HCT116 (cell line): Measurements from ENCODE around the gene IQCM. TPM values are rescaled to one million over a fixed set of nuclear protein-coding genes. Genes with fewer than 3 reads are reported as not detected.

Experiments
- ATAC-seq: fragments of 200-7000 bp; cut with Tn5 transposase; 2 replicates; pipeline ENCODE4 v1.9.1; 2020; ENCODE audit warnings: mild to moderate bottlenecking, moderate library complexity
- BruUV-seq: library from RNA; stranded (reverse); fragments of 400-500 nt; replicated peaks from 2 replicates; lab custom pipeline; 2021; lab: Mats Ljungman, UMichigan
- CTCF ChIA-PET: fragments of 300-600 bp; sonication (Branson Sonifier 250); formaldehyde crosslinking; loops from one replicate; lab custom pipeline; 2021; ENCODE audit warnings: antibody characterized with exemption; lab: Charles Lee
- POLR2A ChIA-PET: fragments of 300-600, 350-600 bp; sonication (Branson Sonifier 250); formaldehyde crosslinking; loops from one replicate; lab custom pipeline; 2021; ENCODE audit warnings: antibody characterized with exemption; lab: Charles Lee
- RAD21 ChIA-PET, 2 experiments: fragments of 300-600 bp; sonication (Branson Sonifier 250); formaldehyde crosslinking; loops; one replicate each; lab custom pipeline; 2023; ENCODE audit warnings: low total read pairs in 2 of 2; ENCODE audit not compliant: uncharacterized antibody in 2 of 2, unreplicated experiment in 2 of 2, low non-redundant PET in 1 of 2; lab: Charles Lee
- DNase-seq: peaks from one replicate; pipeline ENCODE4 v3.0.0-alpha.2; 2010; ENCODE audit warnings: low read depth, low spot score
- H2AFZ ChIP-seq: fragments of 200-600 bp; shearing (Covaris generic), sonication (generic); 2 replicates; pipeline ENCODE4 v1.6.1; 2017; ENCODE audit warnings: low read depth, mixed run types, mixed read lengths, antibody characterized with exemption, low read length; ENCODE audit not compliant: poor library complexity, severe bottlenecking
- H3K27ac ChIP-seq: 2 replicates; pipeline ENCODE4 v1.5.1; 2012; ENCODE audit warnings: low read depth, low read length
- H3K27me3 ChIP-seq: fragments of 200-600 bp; sonication (generic); 2 replicates; pipeline ENCODE4 v1.6.1; 2016; ENCODE audit warnings: mixed run types, low read length, mixed read lengths; ENCODE audit not compliant: insufficient read depth
- H3K36me3 ChIP-seq, 2 experiments: fragments of 200-500 bp in 1 of 2; fragments of 200-600 bp in 1 of 2; sonication (Bioruptor generic) in 1 of 2; sonication (generic) in 1 of 2; 2 replicates each; pipeline versions ENCODE4 v1.5.1 to v1.6.1; 2014 to 2016; ENCODE audit warnings: low read length in 2 of 2, inconsistent platforms in 1 of 2, mixed read lengths in 1 of 2, mixed run types in 1 of 2; ENCODE audit not compliant: insufficient read depth in 2 of 2, control insufficient read depth in 1 of 2
- H3K4me1 ChIP-seq, 2 experiments: fragments of 200-600 bp in 1 of 2; sonication (generic) in 1 of 2; 2 replicates each; pipeline versions ENCODE4 v1.5.1 to v1.6.1; 2012 to 2017; ENCODE audit warnings: low read length in 2 of 2, inconsistent platforms in 1 of 2, mild to moderate bottlenecking in 1 of 2, mixed read lengths in 1 of 2, mixed run types in 1 of 2, moderate library complexity in 1 of 2; ENCODE audit not compliant: insufficient read depth in 2 of 2, control insufficient read depth in 1 of 2
- H3K4me2 ChIP-seq: fragments of 200-600 bp; sonication (generic); 2 replicates; pipeline ENCODE4 v1.6.1; 2017; ENCODE audit warnings: mixed run types, low read length, mixed read lengths
- H3K4me3 ChIP-seq, 2 experiments: fragments of 200-600 bp in 1 of 2; sonication (generic) in 1 of 2; replicated peaks in 1 of 2; 2 replicates each; pipeline ENCODE4 v1.5.1; 2011 to 2016; ENCODE audit warnings: low read length in 2 of 2, control low read depth in 1 of 2, low read depth in 1 of 2, mild to moderate bottlenecking in 1 of 2, mixed read lengths in 1 of 2, mixed run types in 1 of 2
- H3K79me2 ChIP-seq: fragments of 200-600 bp; sonication (generic); 2 replicates; pipeline ENCODE4 v1.6.1; 2017; ENCODE audit warnings: mild to moderate bottlenecking, mixed run types, low read length, moderate library complexity, mixed read lengths; ENCODE audit not compliant: insufficient read depth
- H3K9ac ChIP-seq: fragments of 200-600 bp; sonication (generic); 2 replicates; pipeline ENCODE4 v1.6.1; 2016; ENCODE audit warnings: low read length, mixed read lengths
- H3K9me2 ChIP-seq: fragments of 200-600 bp; sonication (generic), shearing (Covaris generic); 2 replicates; pipeline ENCODE4 v1.6.1; 2017; ENCODE audit warnings: mixed run types, mild to moderate bottlenecking, moderate library complexity; ENCODE audit not compliant: insufficient read depth
- H3K9me3 ChIP-seq, 2 experiments: fragments of 200-500 bp in 1 of 2; fragments of 200-600 bp in 1 of 2; sonication (Bioruptor generic) in 1 of 2; sonication (generic) in 1 of 2; 2 replicates each; pipeline ENCODE4 v1.6.1; 2014 to 2017; ENCODE audit warnings: low read length in 2 of 2, mixed read lengths in 2 of 2, inconsistent platforms in 1 of 2, low read depth in 1 of 2, mild to moderate bottlenecking in 1 of 2, mixed run types in 1 of 2, moderate library complexity in 1 of 2; ENCODE audit not compliant: control insufficient read depth in 1 of 2, insufficient read depth in 1 of 2
- H4K20me1 ChIP-seq: fragments of 200-600 bp; sonication (generic), shearing (Covaris generic); 2 replicates; pipeline ENCODE4 v1.6.1; 2017; ENCODE audit warnings: mixed run types, mild to moderate bottlenecking, moderate library complexity; ENCODE audit not compliant: insufficient read depth
- CEBPB ChIP-seq: IDR thresholded peaks from 2 replicates; pipeline ENCODE4 v1.6.1; 2012; ENCODE audit warnings: low read depth
- CTCF ChIP-seq, 3 experiments: fragments of 200-600 bp in 1 of 3; sonication (generic) in 1 of 3; IDR thresholded peaks in 2 of 3; conservative IDR thresholded peaks in 1 of 3; 2 replicates each; pipeline ENCODE4 v1.5.1; 2012 to 2017; ENCODE audit warnings: low read depth in 2 of 3, low read length in 2 of 3, antibody characterized with exemption in 1 of 3, borderline replicate concordance in 1 of 3, control low read depth in 1 of 3, mild to moderate bottlenecking in 1 of 3, mixed read lengths in 1 of 3, mixed run types in 1 of 3, moderate library complexity in 1 of 3; ENCODE audit not compliant: insufficient read depth in 1 of 3
- EZH2 ChIP-seq: fragments of 200-600 bp; sonication (generic); IDR thresholded peaks from 2 replicates; pipeline ENCODE4 v1.6.1; 2017; ENCODE audit warnings: antibody characterized with exemption, mixed run types
- POLR2AphosphoS5 ChIP-seq: IDR thresholded peaks from 2 replicates; pipeline ENCODE4 v1.6.1; 2011; ENCODE audit warnings: mild to moderate bottlenecking, low read depth, low read length, moderate library complexity
- SIN3A ChIP-seq: IDR thresholded peaks from 2 replicates; pipeline ENCODE4 v1.6.1; 2012; ENCODE audit warnings: low read depth
- TCF7L2 ChIP-seq: IDR thresholded peaks from 2 replicates; pipeline ENCODE4 v1.7.0; 2011; ENCODE audit warnings: borderline replicate concordance, inconsistent platforms; ENCODE audit not compliant: insufficient read depth, insufficient read length; ENCODE audit errors: extremely low read depth
- ZBTB33 ChIP-seq: IDR thresholded peaks from 2 replicates; pipeline ENCODE4 v1.6.1; 2011; ENCODE audit warnings: mild to moderate bottlenecking, low read length, moderate library complexity; ENCODE audit not compliant: insufficient replicate concordance; ENCODE audit errors: extremely low read depth
- ZNF274 ChIP-seq: fragments of 200-500 bp; sonication (Bioruptor generic); IDR thresholded peaks from 2 replicates; pipeline ENCODE4 v1.6.1; 2014; ENCODE audit warnings: mild to moderate bottlenecking, low read depth, low read length, inconsistent platforms
- intact Hi-C: fragments of 100-400 bp; cut with micrococcal nuclease; formaldehyde crosslinking; loops from 2 replicates; pipeline ENCODE4 v1.10.0; 2022
- total RNA-seq: library from RNA; stranded (reverse); gene quantifications from one replicate; pipeline ENCODE4 v1.2.1, GENCODE V29; 2021; ENCODE audit not compliant: unreplicated experiment

The IQCM gene
- total RNA-seq, 1 experiment from 2014 or later: 0.20 TPM

DNA sequence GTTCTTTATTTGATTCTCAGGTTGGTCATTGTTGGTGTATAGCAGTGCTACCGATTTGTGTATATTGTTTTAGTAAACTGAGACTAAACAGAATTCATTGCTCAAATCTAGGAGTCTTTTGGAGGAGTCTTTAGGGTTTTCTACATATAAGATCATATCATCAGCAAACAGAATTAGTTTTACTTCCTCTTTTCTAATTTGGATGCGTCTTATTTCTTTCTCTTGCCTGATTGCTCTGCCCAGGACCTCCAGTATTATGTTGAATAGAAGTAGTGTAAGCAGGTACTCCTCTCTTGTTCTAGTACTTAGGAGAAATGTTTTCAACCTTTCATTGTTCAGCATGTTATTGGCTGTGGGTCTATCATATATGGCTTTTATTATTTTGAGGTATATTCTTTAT is 92.6 kb downstream of the IQCM start:
- Histone ChIP-seq H3K9ac (no peak overlapping the region), H3K4me1 (no peaks in the 10 kb centered on the region), H3K4me2 (no peak overlapping the region), H2AFZ (no peak overlapping the region), H3K27me3 (no peaks in the 10 kb centered on the region), H3K9me3 (no peaks in the 10 kb centered on the region), H3K36me3 (no peaks in the 10 kb centered on the region), H3K79me2 (no peaks in the 10 kb centered on the region), H3K27ac (no peak overlapping the region), H3K4me3 (no peak overlapping the region), H4K20me1 (no peaks in the 10 kb centered on the region), H3K9me2 (no peaks in the 10 kb centered on the region; the same call in 1 of the 2 replicates)
- no TSS peak for BruUV-seq
- ChIA-PET POLR2A (no interaction called here), RAD21 (no interaction called here), CTCF (no interaction called here)
- no peak for ATAC-seq
- DNase-seq: no peak
- intact Hi-C loops: no loop called here
- TF ChIP-seq POLR2AphosphoS5 (no peak), ZBTB33 (no peak), TCF7L2 (no peak), CTCF (IDR thresholded peaks at IDR 0.05 in 2 of 3, conservative IDR thresholded peaks at IDR 0.05 in 1 of 3; ENCODE audit: borderline replicate concordance in 1 of 3, insufficient read depth in 1 of 3, low read depth in 2 of 3, low read length in 2 of 3) (no peak), CEBPB (no peak), ZNF274 (no peak), EZH2 (no peak), SIN3A (no peak)
- TF ChIP-seq, all 23 proteins: peak for 0
